Peyer's patch (tissue), 4 donors: ENCODE results near the gene ITGA7.

Experiments
- CTCF ChIP-seq, 6 experiments: fragments of 450-650 bp in 4 of 6; fragments of 200-600 bp in 2 of 6; sonication (generic) in 1 of 6; IDR thresholded peaks; one replicate each; pipeline ENCODE4 v1.5.1; 2017 to 2019; ENCODE audit warnings: antibody characterized with exemption in 6 of 6, mild to moderate bottlenecking in 3 of 6, moderate library complexity in 1 of 6
- POLR2A ChIP-seq, 2 donors: fragments of 450-650 bp; IDR thresholded peaks; one replicate each; pipeline ENCODE4 v1.5.1; 2017; ENCODE audit warnings: antibody characterized with exemption in 2 of 2, mild to moderate bottlenecking in 2 of 2, moderate library complexity in 2 of 2

GRCh38 chr12:55659486-55660385, 48.0 kb downstream of the ITGA7 start:
- TF ChIP-seq CTCF (IDR thresholded peaks at IDR 0.05) = peak in 4 of 6 experiments; percentile 33 to 72 (median 60)
- no peak for TF ChIP-seq POLR2A (IDR thresholded peaks at IDR 0.05)
